GM12892 (cell line): Measurements from ENCODE around the gene DIABLO.

Experiments used
- POLR2A ChIP-seq: IDR thresholded peaks from 2 replicates; pipeline ENCODE4 v1.6.1; 2011; ENCODE audit warnings: low read depth, low read length, control low read depth
- POLR2AphosphoS5 ChIP-seq: IDR thresholded peaks from 2 replicates; pipeline ENCODE4 v1.6.1; 2011; ENCODE audit warnings: low read depth, low read length, control low read depth

DNA sequence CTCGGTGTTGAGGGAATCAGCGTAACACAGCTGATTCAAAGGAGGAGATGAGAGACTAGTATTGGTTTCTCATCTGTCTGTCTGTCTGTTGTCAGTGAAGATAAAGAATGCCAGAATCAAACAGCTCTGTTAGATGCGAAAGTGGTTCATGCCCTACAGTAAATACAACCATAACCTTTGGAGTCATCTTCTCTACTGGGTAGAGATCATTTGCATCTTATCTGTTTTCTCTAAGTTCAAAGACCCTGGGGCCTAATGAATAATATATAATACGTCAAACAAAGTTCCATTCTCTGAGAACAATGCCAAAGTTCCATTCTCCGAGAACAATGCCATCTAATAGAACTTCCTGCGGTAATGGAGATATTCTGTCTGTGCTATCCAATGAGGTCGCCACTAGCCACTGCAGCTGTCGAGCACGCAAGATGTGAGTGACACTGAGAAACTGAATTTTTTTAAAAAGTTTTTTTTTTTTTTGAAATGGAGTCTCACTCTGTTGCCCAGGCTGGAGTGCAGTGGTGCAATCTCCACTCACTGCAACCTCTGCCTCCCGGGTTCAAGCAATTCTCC lies 58.4 kb downstream of the DIABLO start:
- TF ChIP-seq POLR2AphosphoS5 (no peak), POLR2A (no peak)
